ENCODE data around the gene APOBEC2. TPM values are rescaled to one million over a fixed set of nuclear protein-coding genes. Genes with fewer than 3 reads are reported as not detected.

Gene APOBEC2
- total RNA-seq, 1 donor from 2014 or later, result not detected

- no peak for TF ChIP-seq CTCF (IDR thresholded peaks at IDR 0.05)
- Histone ChIP-seq H3K4me3 (no peak overlapping the region), H3K36me3 (peaks cover 5 to 7% of the 10 kb centered on the region in 2 donors), H3K27ac (no peak overlapping the region), H3K9me3 (no peaks in the 10 kb centered on the region), H3K27me3 (no peaks in the 10 kb centered on the region), H3K4me1 (no peaks in the 10 kb centered on the region)
- DNase-seq (ENCODE audit: low spot score in 2 of 2), result no peak
- intact Hi-C loops (cut with DNase I), result no loop called here
Measured at GRCh38 chr6:41056768-41057490, 3.9 kb downstream of the APOBEC2 start.

DNA sequence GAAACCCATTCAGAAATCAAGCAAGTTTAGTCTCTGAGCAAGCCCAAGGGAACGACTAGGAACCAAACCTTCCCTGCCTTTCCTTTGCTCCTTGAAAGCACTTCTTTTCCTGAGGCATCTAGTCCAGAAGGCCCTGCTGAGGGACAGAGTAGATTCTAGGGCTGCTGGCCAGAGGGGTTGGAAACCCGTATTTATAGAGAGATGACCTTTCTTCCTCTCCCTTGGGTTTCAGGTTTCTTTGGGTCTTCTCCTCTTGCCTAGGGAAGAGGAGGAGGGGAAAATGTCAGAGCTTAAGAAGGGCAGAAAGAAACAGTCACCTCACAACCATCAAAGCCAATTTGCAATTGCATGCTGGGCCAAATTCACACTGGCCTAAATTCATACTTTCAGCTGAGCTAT lies 5.8 kb downstream of the APOBEC2 start:
- Histone ChIP-seq H3K9me3 (no peaks in the 10 kb centered on the region), H3K27ac (no peak overlapping the region), H3K4me1 (no peaks in the 10 kb centered on the region), H3K4me3 (no peak overlapping the region), H3K27me3 (no peaks in the 10 kb centered on the region), H3K36me3 (peaks cover 5 to 8% of the 10 kb centered on the region in 2 donors)
- intact Hi-C loops (cut with DNase I), result no loop called here
- DNase-seq (ENCODE audit: low spot score in 2 of 2), result no peak
- no peak for TF ChIP-seq CTCF (IDR thresholded peaks at IDR 0.05)

GRCh38 chr6:41059556-41059955 lies 6.6 kb downstream of the APOBEC2 start:
- Histone ChIP-seq H3K4me3 (no peak overlapping the region), H3K9me3 (no peaks in the 10 kb centered on the region), H3K36me3 (peaks cover 8 to 16% of the 10 kb centered on the region in 2 donors), H3K27me3 (no peaks in the 10 kb centered on the region), H3K27ac (no peak overlapping the region), H3K4me1 (no peaks in the 10 kb centered on the region)
- DNase-seq (ENCODE audit: low spot score in 2 of 2), result no peak
- intact Hi-C loops (cut with DNase I), result no loop called here
- TF ChIP-seq CTCF (IDR thresholded peaks at IDR 0.05), result no peak

- Histone ChIP-seq H3K9me3 (no peaks in the 10 kb centered on the region), H3K27me3 (no peaks in the 10 kb centered on the region), H3K27ac (no peak overlapping the region), H3K4me3 (no peak overlapping the region), H3K36me3 (peaks cover 8 to 24% of the 10 kb centered on the region in 2 donors), H3K4me1 (no peaks in the 10 kb centered on the region)
- no peak for DNase-seq (ENCODE audit: low spot score in 2 of 2)
- TF ChIP-seq CTCF (IDR thresholded peaks at IDR 0.05), result no peak
- intact Hi-C loops (cut with DNase I), result no loop called here
Measured at GRCh38 chr6:41061196-41061726, 8.3 kb downstream of the APOBEC2 start.

GRCh38 chr6:41062056-41062455 lies 9.1 kb downstream of the APOBEC2 start:
- intact Hi-C loops (cut with DNase I), result no loop called here
- no peaks in the 10 kb centered on the region for H3K4me1 ChIP-seq

More at GRCh38 chr6:41062056-41062455, 9.1 kb downstream of the APOBEC2 start:
- DNase-seq (ENCODE audit: low spot score in 2 of 2), result no peak
- Histone ChIP-seq H3K36me3 (peaks cover 8 to 24% of the 10 kb centered on the region in 2 donors), H3K27ac (no peak overlapping the region), H3K27me3 (no peaks in the 10 kb centered on the region), H3K9me3 (no peaks in the 10 kb centered on the region), H3K4me3 (no peak overlapping the region)
- TF ChIP-seq CTCF (IDR thresholded peaks at IDR 0.05), result no peak
